H9 (cell line): ENCODE data around the gene TMEM221. TPM values are rescaled to one million over a fixed set of nuclear protein-coding genes. Genes with fewer than 3 reads are reported as not detected.

Experiments
- DNase-seq: peaks from one replicate; pipeline ENCODE4 v3.0.0-alpha.2; 2017
- H2AFZ ChIP-seq: one replicate; pipeline ENCODE4 v1.6.1; 2013; ENCODE audit warnings: mild to moderate bottlenecking, low read length, control low read depth, moderate library complexity
- H2AK5ac ChIP-seq: 2 replicates; pipeline ENCODE4 v1.6.1; 2013; ENCODE audit warnings: low read length, control low read depth, mixed read lengths; ENCODE audit not compliant: insufficient read length
- H2BK120ac ChIP-seq: one replicate; pipeline ENCODE4 v1.6.1; 2013; ENCODE audit warnings: low read depth, mild to moderate bottlenecking, low read length, control low read depth, inconsistent platforms; ENCODE audit not compliant: poor library complexity, severe bottlenecking
- H2BK12ac ChIP-seq: 2 replicates; pipeline ENCODE4 v1.6.1; 2013; ENCODE audit warnings: low read length, control low read depth, mixed read lengths, low read depth; ENCODE audit not compliant: insufficient read length
- H2BK15ac ChIP-seq: 2 replicates; pipeline ENCODE4 v1.6.1; 2013; ENCODE audit warnings: low read depth, low read length, control low read depth
- H2BK20ac ChIP-seq: one replicate; pipeline ENCODE4 v1.6.1; 2013; ENCODE audit warnings: low read depth, mild to moderate bottlenecking, low read length, control low read depth, inconsistent platforms; ENCODE audit not compliant: poor library complexity, severe bottlenecking
- H2BK5ac ChIP-seq: 2 replicates; pipeline ENCODE4 v1.6.1; 2013; ENCODE audit warnings: low read length, control low read depth, mixed read lengths; ENCODE audit not compliant: insufficient read length
- H3K14ac ChIP-seq: 2 replicates; pipeline ENCODE4 v1.6.1; 2013; ENCODE audit warnings: low read length, control low read depth; ENCODE audit not compliant: insufficient read depth
- H3K18ac ChIP-seq: 2 replicates; pipeline ENCODE4 v1.6.1; 2013; ENCODE audit warnings: low read depth, mild to moderate bottlenecking, mixed read lengths, low read length, control low read depth; ENCODE audit not compliant: insufficient read length
- H3K23ac ChIP-seq: 2 replicates; pipeline ENCODE4 v1.6.1; 2013; ENCODE audit warnings: low read length, control low read depth, mixed read lengths, low read depth; ENCODE audit not compliant: insufficient read length
- H3K23me2 ChIP-seq: 2 replicates; pipeline ENCODE4 v1.6.1; 2013; ENCODE audit warnings: low read depth, mild to moderate bottlenecking, mixed read lengths, low read length, control low read depth; ENCODE audit not compliant: insufficient read length, poor library complexity, severe bottlenecking
- H3K27ac ChIP-seq: 2 replicates; pipeline ENCODE4 v1.5.1; 2013; ENCODE audit warnings: low read length, control low read depth, mixed read lengths, low read depth; ENCODE audit not compliant: insufficient read length
- H3K27me3 ChIP-seq: 2 replicates; pipeline ENCODE4 v1.6.1; 2013; ENCODE audit warnings: low read length, control low read depth, inconsistent platforms; ENCODE audit not compliant: insufficient read depth
- H3K4ac ChIP-seq: 2 replicates; pipeline ENCODE4 v1.6.1; 2013; ENCODE audit warnings: low read depth, mild to moderate bottlenecking, control low read depth, inconsistent platforms, low read length, moderate library complexity
- H3K4me1 ChIP-seq: 2 replicates; pipeline ENCODE4 v1.6.1; 2013; ENCODE audit warnings: low read length, control low read depth, inconsistent platforms; ENCODE audit not compliant: insufficient read depth
- H3K4me2 ChIP-seq: 2 replicates; pipeline ENCODE4 v1.6.1; 2013; ENCODE audit warnings: low read length, control low read depth, mixed read lengths; ENCODE audit not compliant: insufficient read length, insufficient read depth
- H3K56ac ChIP-seq: 2 replicates; pipeline ENCODE4 v1.6.1; 2013; ENCODE audit warnings: low read depth, mild to moderate bottlenecking, mixed read lengths, low read length, control low read depth; ENCODE audit not compliant: insufficient read length
- H3K79me1 ChIP-seq: 2 replicates; pipeline ENCODE4 v1.6.1; 2013; ENCODE audit warnings: low read depth, mild to moderate bottlenecking, moderate library complexity, low read length, control low read depth, inconsistent platforms; ENCODE audit not compliant: insufficient read depth, poor library complexity, severe bottlenecking
- H3K79me2 ChIP-seq: 2 replicates; pipeline ENCODE4 v1.6.1; 2013; ENCODE audit warnings: low read length, control low read depth, inconsistent platforms; ENCODE audit not compliant: insufficient read depth
- H3K9ac ChIP-seq: 2 replicates; pipeline ENCODE4 v1.6.1; 2013; ENCODE audit warnings: low read length, control low read depth, mixed read lengths; ENCODE audit not compliant: insufficient read length; ENCODE audit errors: extremely low read depth
- H3K9me3 ChIP-seq: one replicate; pipeline ENCODE4 v1.6.1; 2013; ENCODE audit warnings: low read depth, low read length, inconsistent platforms; ENCODE audit not compliant: control insufficient read depth
- H3T11ph ChIP-seq: one replicate; pipeline ENCODE4 v1.6.1; 2013; ENCODE audit warnings: mild to moderate bottlenecking, low read length, control low read depth, inconsistent platforms
- H4K20me1 ChIP-seq: one replicate; pipeline ENCODE4 v1.6.1; 2013; ENCODE audit not compliant: control insufficient read depth, insufficient read length, insufficient read depth
- H4K5ac ChIP-seq: 2 replicates; pipeline ENCODE4 v1.6.1; 2013; ENCODE audit warnings: low read depth, mild to moderate bottlenecking, mixed read lengths, low read length, control low read depth; ENCODE audit not compliant: insufficient read length
- H4K8ac ChIP-seq: replicated peaks from 2 replicates; pipeline ENCODE4 v1.6.1; 2013; ENCODE audit warnings: low read length, control low read depth, mixed read lengths, low read depth; ENCODE audit not compliant: insufficient read length
- H4K91ac ChIP-seq: 2 replicates; pipeline ENCODE4 v1.6.1; 2013; ENCODE audit warnings: low read depth, mild to moderate bottlenecking, moderate library complexity, mixed read lengths, low read length, control low read depth; ENCODE audit not compliant: insufficient read length
- H3K27ac Mint-ChIP-seq, 3 experiments: 2 replicates in 2 of 3; 3 replicates in 1 of 3; pipeline ENCODE4 v1.8.0; 2020 to 2021; ENCODE audit warnings: mixed read lengths in 3 of 3, mild to moderate bottlenecking in 1 of 3, moderate library complexity in 1 of 3
- H3K27me3 Mint-ChIP-seq: 2 replicates; pipeline ENCODE4 v1.8.0; 2021; ENCODE audit warnings: low read depth, mild to moderate bottlenecking, moderate library complexity, mixed read lengths
- H3K36me3 Mint-ChIP-seq, 3 experiments: 2 replicates in 2 of 3; 3 replicates in 1 of 3; pipeline ENCODE4 v1.8.0; 2020 to 2021; ENCODE audit warnings: low read depth in 3 of 3, mixed read lengths in 3 of 3; ENCODE audit not compliant: insufficient read depth in 1 of 3
- H3K4me1 Mint-ChIP-seq, 2 experiments: 2 replicates each; pipeline ENCODE4 v1.8.0; 2020; ENCODE audit warnings: mixed read lengths in 2 of 2
- H3K4me3 Mint-ChIP-seq, 2 experiments: 2 replicates in 1 of 2; 3 replicates in 1 of 2; pipeline ENCODE4 v1.8.0; 2020 to 2021; ENCODE audit warnings: mild to moderate bottlenecking in 2 of 2, mixed read lengths in 2 of 2, moderate library complexity in 1 of 2
- H3K9me3 Mint-ChIP-seq, 2 experiments: 2 replicates in 1 of 2; 3 replicates in 1 of 2; pipeline ENCODE4 v1.8.0; 2020; ENCODE audit warnings: mild to moderate bottlenecking in 2 of 2, mixed read lengths in 2 of 2, moderate library complexity in 1 of 2
- WGBS: extraction: QIAGEN DNeasy Blood & Tissue Kit; methylation state at CpG from one replicate; pipeline ENCODE4 v1.1.7; 2013; ENCODE audit warnings: missing lambda C conversion rate, low lambda C conversion rate, mixed read lengths; ENCODE audit not compliant: insufficient read length; ENCODE audit errors: extremely low coverage; 5-methylcytosine and 5-hydroxymethylcytosine counted together
- total RNA-seq: library from RNA; stranded (reverse); gene quantifications from 2 replicates; pipeline ENCODE4 v1.2.1, GENCODE V29; 2021
- TF ChIP-seq, protein P1 (sequence below): fragments of 200-600 bp; sonication (generic); conservative IDR thresholded peaks from 3 replicates; pipeline ENCODE4 v1.8.0; 2021; ENCODE audit warnings: antibody characterized with exemption, mild to moderate bottlenecking

TMEM221 gene
- total RNA-seq, 1 experiment from 2014 or later: 1.4 TPM

DNA sequence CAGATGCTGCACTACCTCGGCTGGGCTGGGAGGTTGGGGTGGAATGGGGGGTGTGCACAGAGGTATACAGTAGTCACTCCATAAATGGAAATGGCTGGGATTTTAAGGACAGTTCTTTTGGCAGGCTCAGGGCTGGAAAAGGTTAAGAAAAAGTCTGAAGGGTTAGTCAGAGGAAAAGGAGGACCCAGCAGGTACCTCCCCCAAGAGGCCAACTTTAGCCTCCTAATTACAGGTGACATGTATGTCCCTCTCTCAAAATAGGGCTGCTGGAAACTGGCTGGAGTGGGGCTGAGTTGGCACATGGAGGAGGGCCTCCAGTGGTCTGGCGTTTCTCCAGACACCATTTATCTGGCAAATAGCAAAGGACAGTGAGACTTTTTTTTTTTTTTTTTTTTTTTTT lies 55.5 kb downstream of the TMEM221 start:
- no peaks in the 10 kb centered on the region for H3K4me1 ChIP-seq
- H4K5ac ChIP-seq: no peak overlapping the region
- no peaks in the 10 kb centered on the region for H4K20me1 ChIP-seq
- no peak overlapping the region for H3K18ac ChIP-seq
- no peaks in the 10 kb centered on the region for H3K79me2 ChIP-seq
- Mint-ChIP-seq H3K4me3 (peak overlapping the region in 1 of 2 experiments; percentile 6; a peak in 1 of 5 replicates), H3K4me1 (peaks cover 12 to 14% of the 10 kb centered on the region in 2 experiments), H3K27me3 (peaks cover 22% of the 10 kb centered on the region), H3K9me3 (peaks cover 9 to 10% of the 10 kb centered on the region in 2 experiments), H3K36me3 (peaks cover 3 to 10% (median 5%) of the 10 kb centered on the region in 3 experiments; a peak in 5 of 7 replicates), H3K27ac (no peak overlapping the region)
- H4K91ac ChIP-seq: no peak overlapping the region
- no peak overlapping the region for H3T11ph ChIP-seq
- no peak overlapping the region for H2BK5ac ChIP-seq
- no peak for DNase-seq
- no peak overlapping the region for H2BK15ac ChIP-seq
- H2BK20ac ChIP-seq: no peak overlapping the region
- no peak overlapping the region for H2BK120ac ChIP-seq
- TF ChIP-seq, protein P1, sequence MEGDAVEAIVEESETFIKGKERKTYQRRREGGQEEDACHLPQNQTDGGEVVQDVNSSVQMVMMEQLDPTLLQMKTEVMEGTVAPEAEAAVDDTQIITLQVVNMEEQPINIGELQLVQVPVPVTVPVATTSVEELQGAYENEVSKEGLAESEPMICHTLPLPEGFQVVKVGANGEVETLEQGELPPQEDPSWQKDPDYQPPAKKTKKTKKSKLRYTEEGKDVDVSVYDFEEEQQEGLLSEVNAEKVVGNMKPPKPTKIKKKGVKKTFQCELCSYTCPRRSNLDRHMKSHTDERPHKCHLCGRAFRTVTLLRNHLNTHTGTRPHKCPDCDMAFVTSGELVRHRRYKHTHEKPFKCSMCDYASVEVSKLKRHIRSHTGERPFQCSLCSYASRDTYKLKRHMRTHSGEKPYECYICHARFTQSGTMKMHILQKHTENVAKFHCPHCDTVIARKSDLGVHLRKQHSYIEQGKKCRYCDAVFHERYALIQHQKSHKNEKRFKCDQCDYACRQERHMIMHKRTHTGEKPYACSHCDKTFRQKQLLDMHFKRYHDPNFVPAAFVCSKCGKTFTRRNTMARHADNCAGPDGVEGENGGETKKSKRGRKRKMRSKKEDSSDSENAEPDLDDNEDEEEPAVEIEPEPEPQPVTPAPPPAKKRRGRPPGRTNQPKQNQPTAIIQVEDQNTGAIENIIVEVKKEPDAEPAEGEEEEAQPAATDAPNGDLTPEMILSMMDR: no peak
- WGBS: no CpG with 5 or more reads among the region's 2 CpGs
- H3K9me3 ChIP-seq: no peaks in the 10 kb centered on the region
- no peak overlapping the region for H2AFZ ChIP-seq
- H3K79me1 ChIP-seq: no peaks in the 10 kb centered on the region
- H3K14ac ChIP-seq: no peak overlapping the region
- peaks cover 14% of the 10 kb centered on the region for H3K23me2 ChIP-seq
- no peak overlapping the region for H4K8ac ChIP-seq
- H3K27me3 ChIP-seq: no peaks in the 10 kb centered on the region
- H2BK12ac ChIP-seq: no peak overlapping the region
- no peak overlapping the region for H3K56ac ChIP-seq
- no peak overlapping the region for H3K4me2 ChIP-seq
- no peak overlapping the region for H3K27ac ChIP-seq
- no peak overlapping the region for H3K4ac ChIP-seq
- no peak overlapping the region for H3K23ac ChIP-seq
- no peak overlapping the region for H2AK5ac ChIP-seq
- no peak overlapping the region for H3K9ac ChIP-seq
